Mammary epithelial cell (primary cell): ENCODE measurements around the gene IFNL3.

Experiments
- EZH2 ChIP-seq: IDR thresholded peaks from 2 replicates; pipeline ENCODE4 v1.6.1; 2012; ENCODE audit warnings: low read length, inconsistent platforms, borderline replicate concordance
- TF ChIP-seq, protein P1 (sequence below), 2 donors: IDR thresholded peaks in 1 of 2; conservative IDR thresholded peaks in 1 of 2; 2 replicates each; pipeline ENCODE4 v1.5.1; 2011 to 2012; ENCODE audit warnings: inconsistent platforms in 2 of 2, low read length in 2 of 2, mild to moderate bottlenecking in 2 of 2, control low read depth in 1 of 2, low read depth in 1 of 2; ENCODE audit not compliant: insufficient read depth in 1 of 2; ENCODE audit errors: extremely low read depth in 1 of 2

- TF ChIP-seq, protein P1, sequence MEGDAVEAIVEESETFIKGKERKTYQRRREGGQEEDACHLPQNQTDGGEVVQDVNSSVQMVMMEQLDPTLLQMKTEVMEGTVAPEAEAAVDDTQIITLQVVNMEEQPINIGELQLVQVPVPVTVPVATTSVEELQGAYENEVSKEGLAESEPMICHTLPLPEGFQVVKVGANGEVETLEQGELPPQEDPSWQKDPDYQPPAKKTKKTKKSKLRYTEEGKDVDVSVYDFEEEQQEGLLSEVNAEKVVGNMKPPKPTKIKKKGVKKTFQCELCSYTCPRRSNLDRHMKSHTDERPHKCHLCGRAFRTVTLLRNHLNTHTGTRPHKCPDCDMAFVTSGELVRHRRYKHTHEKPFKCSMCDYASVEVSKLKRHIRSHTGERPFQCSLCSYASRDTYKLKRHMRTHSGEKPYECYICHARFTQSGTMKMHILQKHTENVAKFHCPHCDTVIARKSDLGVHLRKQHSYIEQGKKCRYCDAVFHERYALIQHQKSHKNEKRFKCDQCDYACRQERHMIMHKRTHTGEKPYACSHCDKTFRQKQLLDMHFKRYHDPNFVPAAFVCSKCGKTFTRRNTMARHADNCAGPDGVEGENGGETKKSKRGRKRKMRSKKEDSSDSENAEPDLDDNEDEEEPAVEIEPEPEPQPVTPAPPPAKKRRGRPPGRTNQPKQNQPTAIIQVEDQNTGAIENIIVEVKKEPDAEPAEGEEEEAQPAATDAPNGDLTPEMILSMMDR (conservative IDR thresholded peaks at IDR 0.05 in 1 of 2, IDR thresholded peaks at IDR 0.05 in 1 of 2; ENCODE audit: extremely low read depth in 1 of 2, insufficient read depth in 1 of 2, low read depth in 1 of 2, low read length in 2 of 2): no peak
- TF ChIP-seq EZH2: no peak
Observed at GRCh38 chr19:39261704-39262103, 16.9 kb upstream of the IFNL3 start.
